B cell (primary cell): ENCODE results near the gene LTB. TPM values are rescaled to one million over a fixed set of nuclear protein-coding genes. Genes with fewer than 3 reads are reported as not detected.

Source experiments
- ATAC-seq: fragments of 200-7000 bp; cut with Tn5 transposase; one replicate; pipeline ENCODE4 v1.10.0; 2021; ENCODE audit warnings: low read depth, mild to moderate bottlenecking, moderate number of reproducible peaks, moderate library complexity
- CTCF ChIA-PET: fragments of 350-600 bp; sonication (Branson Sonifier 250); formaldehyde crosslinking; loops from one replicate; lab custom pipeline; 2021; ENCODE audit warnings: antibody characterized with exemption, inconsistent platforms; lab: Charles Lee
- POLR2A ChIA-PET: fragments of 350-600 bp; sonication (Branson Sonifier 250); formaldehyde crosslinking; loops from one replicate; lab custom pipeline; 2021; ENCODE audit warnings: antibody characterized with exemption; lab: Charles Lee
- DNase-seq: peaks from one replicate; pipeline ENCODE4 v3.0.0; 2013
- H2AFZ ChIP-seq: 2 replicates; pipeline ENCODE4 v1.6.1; 2012; ENCODE audit warnings: mild to moderate bottlenecking, low read depth, low read length; ENCODE audit not compliant: insufficient read depth, poor library complexity, severe bottlenecking
- H3K27ac ChIP-seq, 2 donors: 1 replicate in 1 of 2; 2 replicates in 1 of 2; pipeline ENCODE4 v1.5.1; 2012 to 2013; ENCODE audit warnings: low read length in 2 of 2, mild to moderate bottlenecking in 2 of 2, moderate library complexity in 1 of 2
- H3K27me3 ChIP-seq, 4 experiments: fragments of 200-600 bp in 1 of 4; sonication (generic) in 1 of 4; replicated peaks in 1 of 4; 1 replicate in 2 of 4; 2 replicates in 2 of 4; pipeline versions ENCODE4 v1.6.1 to v1.7.0; 2013 to 2016; ENCODE audit warnings: low read length in 3 of 4, mild to moderate bottlenecking in 2 of 4, mixed read lengths in 1 of 4, moderate library complexity in 1 of 4; ENCODE audit not compliant: insufficient read depth in 4 of 4, control insufficient read depth in 3 of 4; ENCODE audit errors: control extremely low read depth in 1 of 4
- H3K36me3 ChIP-seq, 2 experiments: replicated peaks in 1 of 2; 1 replicate in 1 of 2; 2 replicates in 1 of 2; pipeline versions ENCODE4 v1.6.1 to v1.7.1; 2013; ENCODE audit warnings: low read length in 1 of 2; ENCODE audit not compliant: insufficient read depth in 2 of 2, control insufficient read depth in 1 of 2; ENCODE audit errors: control extremely low read depth in 1 of 2, extremely low read depth in 1 of 2
- H3K4me1 ChIP-seq, 2 donors: fragments of 200-600 bp in 1 of 2; sonication (generic) in 1 of 2; 1 replicate in 1 of 2; 2 replicates in 1 of 2; pipeline versions ENCODE4 v1.5.1 to v1.6.1; 2013 to 2017; ENCODE audit warnings: low read length in 2 of 2; ENCODE audit not compliant: control insufficient read depth in 2 of 2, insufficient read depth in 2 of 2
- H3K4me2 ChIP-seq: replicated peaks from 2 replicates; pipeline ENCODE3; 2012; ENCODE audit warnings: mild to moderate bottlenecking, low read depth, low read length; ENCODE audit not compliant: poor library complexity, severe bottlenecking
- H3K4me3 ChIP-seq, 5 experiments: fragments of 200-600 bp in 1 of 5; sonication (generic) in 1 of 5; 1 replicate in 3 of 5; 2 replicates in 2 of 5; pipeline versions ENCODE4 v1.5.1 to v1.7.0; 2011 to 2016; ENCODE audit warnings: low read length in 4 of 5, mild to moderate bottlenecking in 4 of 5, low read depth in 2 of 5, control low read depth in 1 of 5, moderate library complexity in 1 of 5; ENCODE audit not compliant: insufficient read depth in 1 of 5; ENCODE audit errors: control extremely low read depth in 1 of 5, extremely low read depth in 1 of 5
- H3K79me2 ChIP-seq: fragments of 200-600 bp; sonication (generic); one replicate; pipeline ENCODE4 v1.6.0; 2016; ENCODE audit warnings: low read length; ENCODE audit not compliant: control insufficient read depth, insufficient read depth
- H3K9ac ChIP-seq: fragments of 200-600 bp; sonication (generic); 2 replicates; pipeline ENCODE4 v1.6.1; 2017; ENCODE audit warnings: mild to moderate bottlenecking, low read length, moderate library complexity
- H3K9me3 ChIP-seq, 3 donors: one replicate each; pipeline versions ENCODE4 v1.6.1 to v1.7.1; 2013; ENCODE audit warnings: low read length in 2 of 3; ENCODE audit not compliant: control insufficient read depth in 2 of 3, insufficient read depth in 1 of 3; ENCODE audit errors: control extremely low read depth in 1 of 3
- H4K20me1 ChIP-seq: 2 replicates; pipeline ENCODE4 v1.6.0; 2012; ENCODE audit warnings: mild to moderate bottlenecking, low read length; ENCODE audit not compliant: insufficient read depth, control insufficient read depth, poor library complexity, severe bottlenecking
- H3K27ac Mint-ChIP-seq: one replicate; pipeline ENCODE4 v1.8.0; 2021; ENCODE audit warnings: mixed read lengths
- H3K27me3 Mint-ChIP-seq: one replicate; pipeline ENCODE4 v1.8.0; 2021; ENCODE audit warnings: mixed read lengths
- H3K4me1 Mint-ChIP-seq: one replicate; pipeline ENCODE4 v1.8.0; 2021; ENCODE audit warnings: mixed read lengths
- H3K4me3 Mint-ChIP-seq: one replicate; pipeline ENCODE4 v1.8.0; 2021; ENCODE audit warnings: mixed read lengths
- H3K9me3 Mint-ChIP-seq: one replicate; pipeline ENCODE4 v1.8.0; 2022; ENCODE audit warnings: mixed read lengths; ENCODE audit not compliant: insufficient read depth
- CTCF ChIP-seq: fragments of 200-600 bp; IDR thresholded peaks from one replicate; pipeline ENCODE4 v1.8.0; 2022; ENCODE audit warnings: antibody characterized with exemption, mild to moderate bottlenecking
- EZH2 ChIP-seq: IDR thresholded peaks from 2 replicates; pipeline ENCODE4 v1.6.1; 2012; ENCODE audit warnings: borderline replicate concordance, low read depth, mild to moderate bottlenecking, moderate library complexity, low read length; ENCODE audit not compliant: insufficient read depth, poor library complexity, severe bottlenecking
- WGBS: methylation state at CpG from one replicate; pipeline ENCODE4 v1.1.5; 2013; ENCODE audit warnings: missing lambda C conversion rate; ENCODE audit not compliant: insufficient coverage; 5-methylcytosine and 5-hydroxymethylcytosine counted together
- intact Hi-C: fragments of 100-400 bp; cut with micrococcal nuclease; formaldehyde crosslinking; loops from one replicate; pipeline ENCODE4 v1.10.0; 2022
- polyA plus RNA-seq: library from polyadenylated mRNA; depleted of rRNA; stranded (reverse); fragments of >200 nt; gene quantifications from 2 replicates; pipeline ENCODE4 v1.2.3, GENCODE V29; 2012
- total RNA-seq, 2 donors: library from RNA; stranded (reverse); fragments of 120-200 nt in 1 of 2; gene quantifications; 1 replicate in 1 of 2; 2 replicates in 1 of 2; pipeline versions ENCODE4 v1.2.3 to v1.2.4, GENCODE V29; 2013 to 2022

Gene LTB
- total and polyA plus RNA-seq, 2 donors (not counting 1 experiment from before 2014, with no cell fraction given) = 488 to 938 TPM

DNA sequence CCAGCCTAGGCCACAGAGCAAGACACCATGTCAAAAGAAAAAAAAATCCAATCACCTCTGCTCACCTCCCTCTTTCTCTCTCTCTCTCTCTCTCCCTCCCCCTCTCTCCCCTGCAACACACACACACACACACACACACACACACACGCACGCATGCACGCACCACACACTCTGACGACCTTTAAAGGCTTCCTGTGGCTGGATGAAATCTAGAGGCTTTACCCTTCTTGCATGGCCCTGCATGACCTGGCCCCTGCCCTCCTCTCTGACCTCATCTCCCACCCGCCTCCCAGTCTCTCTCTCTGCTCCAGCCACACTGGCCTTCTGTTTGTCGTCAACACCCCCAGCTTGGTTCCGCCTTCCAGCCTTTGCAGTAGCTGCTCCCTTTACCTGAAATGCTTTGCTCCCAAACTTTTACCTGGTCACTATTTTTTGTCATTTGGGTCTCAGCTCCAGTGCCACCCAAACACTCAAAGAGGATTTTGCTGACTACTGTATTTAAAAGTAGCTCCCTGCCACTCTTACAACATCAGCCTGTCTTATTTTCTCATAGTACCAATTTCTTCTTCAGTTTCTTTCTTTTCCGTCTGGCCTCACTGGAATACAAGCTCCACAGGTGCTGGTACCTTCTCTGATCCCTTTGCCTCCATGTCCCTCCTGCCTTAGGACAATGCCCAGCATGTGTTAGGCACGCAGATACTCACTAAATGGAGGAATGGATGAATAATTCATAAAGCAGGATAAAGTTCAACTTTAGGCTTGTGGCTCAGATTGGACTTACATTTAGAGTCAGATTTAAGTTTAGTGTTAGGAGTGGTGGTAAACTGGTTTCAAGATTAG, 14.5 kb downstream of the LTB start:
- H3K4me2 ChIP-seq = peak overlapping the region; percentile 40
- H3K36me3 ChIP-seq = peaks cover 0 to 5% of the 10 kb centered on the region in 2 experiments
- H3K9me3 Mint-ChIP-seq = no peaks in the 10 kb centered on the region
- no peaks in the 10 kb centered on the region for H4K20me1 ChIP-seq
- DNase-seq (peak; percentile 25), ATAC-seq (no peak)
- no peaks in the 10 kb centered on the region for H3K27me3 Mint-ChIP-seq
- H3K79me2 ChIP-seq = peaks cover 95% of the 10 kb centered on the region
- peak overlapping the region; percentile 89 for H3K27ac Mint-ChIP-seq
- peak overlapping the region; percentile 78 to 94 for H3K27ac ChIP-seq
- H3K4me1 ChIP-seq = peaks cover 62 to 68% of the 10 kb centered on the region in 2 donors
- no peak overlapping the region for H2AFZ ChIP-seq
- peak overlapping the region; percentile 0 for H3K9ac ChIP-seq
- peaks cover 75% of the 10 kb centered on the region for H3K4me1 Mint-ChIP-seq
- H3K4me3 ChIP-seq = peak overlapping the region in 1 of 5 experiments; percentile 19
- POLR2A ChIA-PET = interaction anchor here (0.6 to 42.6 kb wide), 6 partner anchors 2 to 1286 kb away, joined by 3 to 1450 read pairs (median 8); partner anchors contain the start of genes ATP6V1G2, LST1, LTA and LTB
- no peaks in the 10 kb centered on the region for H3K9me3 ChIP-seq
- intact Hi-C loops = loop anchor here (1.0 kb wide), 3 partner anchors 7 to 25 kb away; no protein-coding TSS in a partner anchor
- no peaks in the 10 kb centered on the region for H3K27me3 ChIP-seq
- CTCF ChIA-PET = interaction anchor here (0.9 to 29.4 kb wide), 4 partner anchors 9 to 55 kb away, joined by 3 to 2241 read pairs (median 74); partner anchors contain the start of genes LST1, LTB, NCR3 and NFKBIL1
- peak overlapping the region; percentile 63 for H3K4me3 Mint-ChIP-seq
- 83% methylated on average over 3 of the region's 9 CpGs for WGBS
- TF ChIP-seq EZH2 (no peak), CTCF (no peak)
